ENCODE measurements around the gene RBFOX2.
A peak's percentile ranks its signal among the peaks of the same experiment; 100 is the strongest.

The RBFOX2 gene

DNA sequence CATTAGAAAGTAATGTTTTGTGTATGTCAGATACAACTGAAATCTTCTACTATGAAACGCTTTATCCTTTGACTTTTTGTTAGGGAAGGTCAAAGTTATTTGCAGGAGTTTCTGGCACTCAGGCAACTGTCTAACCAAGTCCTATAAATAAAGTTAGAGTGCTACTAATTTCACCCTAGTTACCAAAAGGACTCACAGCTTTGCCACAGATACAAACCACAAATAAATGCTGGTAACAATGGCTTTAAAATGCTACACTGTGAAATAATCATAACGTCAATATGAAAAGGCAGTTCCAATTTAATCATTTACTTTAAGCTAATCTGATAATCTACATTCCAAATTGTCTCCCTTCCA, 124.3 kb downstream of the RBFOX2 start:
- Mint-ChIP-seq H3K27ac (peak overlapping the region; percentile 14), H3K4me1 (peaks cover 45% of the 10 kb centered on the region), H3K27me3 (ENCODE audit: low read depth, poor library complexity) (no peaks in the 10 kb centered on the region), H3K9me3 (no peaks in the 10 kb centered on the region), H3K36me3 (ENCODE audit: low read depth) (peaks cover 12% of the 10 kb centered on the region), H3K4me3 (no peak overlapping the region)
- TF ChIP-seq, protein P1, sequence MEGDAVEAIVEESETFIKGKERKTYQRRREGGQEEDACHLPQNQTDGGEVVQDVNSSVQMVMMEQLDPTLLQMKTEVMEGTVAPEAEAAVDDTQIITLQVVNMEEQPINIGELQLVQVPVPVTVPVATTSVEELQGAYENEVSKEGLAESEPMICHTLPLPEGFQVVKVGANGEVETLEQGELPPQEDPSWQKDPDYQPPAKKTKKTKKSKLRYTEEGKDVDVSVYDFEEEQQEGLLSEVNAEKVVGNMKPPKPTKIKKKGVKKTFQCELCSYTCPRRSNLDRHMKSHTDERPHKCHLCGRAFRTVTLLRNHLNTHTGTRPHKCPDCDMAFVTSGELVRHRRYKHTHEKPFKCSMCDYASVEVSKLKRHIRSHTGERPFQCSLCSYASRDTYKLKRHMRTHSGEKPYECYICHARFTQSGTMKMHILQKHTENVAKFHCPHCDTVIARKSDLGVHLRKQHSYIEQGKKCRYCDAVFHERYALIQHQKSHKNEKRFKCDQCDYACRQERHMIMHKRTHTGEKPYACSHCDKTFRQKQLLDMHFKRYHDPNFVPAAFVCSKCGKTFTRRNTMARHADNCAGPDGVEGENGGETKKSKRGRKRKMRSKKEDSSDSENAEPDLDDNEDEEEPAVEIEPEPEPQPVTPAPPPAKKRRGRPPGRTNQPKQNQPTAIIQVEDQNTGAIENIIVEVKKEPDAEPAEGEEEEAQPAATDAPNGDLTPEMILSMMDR (IDR thresholded peaks at IDR 0.05): no peak
- DNase-seq: no peak

DNA sequence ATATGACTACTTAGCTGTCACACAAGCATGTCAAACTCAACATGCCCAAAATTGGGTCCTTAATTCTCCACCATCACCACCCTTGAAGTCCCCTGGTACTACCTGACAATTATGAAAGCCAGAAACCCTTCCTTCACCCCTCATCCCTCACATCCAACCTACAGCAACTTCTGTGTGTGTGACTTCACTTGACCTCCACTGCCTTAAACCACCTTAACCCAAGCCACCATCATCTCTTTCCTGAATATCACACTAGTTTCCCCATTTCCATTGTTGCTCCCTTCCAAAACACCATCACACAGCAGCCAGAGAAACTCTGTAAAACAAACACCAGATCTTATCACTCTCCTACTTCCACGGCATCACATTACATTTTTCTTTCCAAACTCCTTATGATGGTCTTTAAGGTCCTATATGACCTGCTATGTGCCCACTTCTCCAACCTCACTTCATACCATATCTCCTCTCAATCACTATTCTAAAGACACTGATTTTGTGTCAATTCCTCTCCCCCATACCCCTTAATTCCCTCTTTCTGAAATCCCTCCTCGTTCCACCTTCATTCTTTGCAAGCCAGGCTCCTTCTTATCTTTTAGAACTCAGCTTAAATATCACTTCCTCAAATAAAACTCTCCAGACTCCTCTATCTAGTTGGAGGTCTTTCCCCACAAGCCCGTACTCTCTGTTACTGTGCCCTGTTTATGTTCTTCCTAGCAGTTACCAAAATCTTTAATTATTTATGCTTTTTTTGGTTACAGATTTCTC, 124.9 kb downstream of the RBFOX2 start:
- Mint-ChIP-seq H3K4me1 (peaks cover 45% of the 10 kb centered on the region), H3K27ac (peak overlapping the region; percentile 14), H3K36me3 (ENCODE audit: low read depth) (peaks cover 9% of the 10 kb centered on the region), H3K27me3 (ENCODE audit: low read depth, poor library complexity) (no peaks in the 10 kb centered on the region), H3K9me3 (no peaks in the 10 kb centered on the region), H3K4me3 (peak overlapping the region; percentile 0)
- TF ChIP-seq, protein P1 (IDR thresholded peaks at IDR 0.05): no peak
- no peak for DNase-seq

DNA sequence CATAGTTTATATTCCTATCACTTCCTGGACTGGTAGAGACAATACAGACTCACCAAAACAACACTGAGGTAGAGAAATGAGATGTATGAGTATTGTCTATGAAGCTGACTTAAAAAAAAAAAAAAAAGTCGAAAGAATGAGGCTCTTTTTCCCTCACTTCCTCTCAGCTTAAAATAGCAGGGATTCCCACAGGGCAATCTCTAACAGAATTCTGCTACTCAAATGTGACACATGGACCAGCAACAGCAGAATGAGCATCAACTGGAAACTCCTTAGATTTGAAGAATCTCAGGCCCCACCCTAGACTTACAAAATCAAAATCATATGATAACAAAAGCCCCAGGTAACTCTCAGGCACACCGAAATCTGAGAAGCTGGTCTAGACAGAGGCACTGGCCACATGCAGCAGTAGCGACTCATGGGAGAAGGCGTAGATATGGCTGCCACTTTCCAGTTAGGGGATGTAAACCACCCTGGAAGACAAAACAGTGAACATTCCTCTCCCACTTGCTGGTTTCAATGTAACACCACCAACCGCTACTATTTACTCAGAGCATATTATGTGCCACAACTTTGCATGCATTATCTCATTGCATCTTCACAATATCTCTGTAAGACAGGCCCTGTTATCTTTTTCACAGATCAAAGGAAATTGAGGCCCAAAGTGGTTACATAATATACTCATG, 128.0 kb downstream of the RBFOX2 start:
- no peak for DNase-seq
- Mint-ChIP-seq H3K27ac (peak overlapping the region; percentile 30), H3K9me3 (no peaks in the 10 kb centered on the region), H3K4me3 (no peak overlapping the region), H3K27me3 (ENCODE audit: low read depth, poor library complexity) (no peaks in the 10 kb centered on the region), H3K4me1 (peaks cover 59% of the 10 kb centered on the region), H3K36me3 (ENCODE audit: low read depth) (peaks cover 14% of the 10 kb centered on the region)
- TF ChIP-seq, protein P1 (IDR thresholded peaks at IDR 0.05): no peak

DNA sequence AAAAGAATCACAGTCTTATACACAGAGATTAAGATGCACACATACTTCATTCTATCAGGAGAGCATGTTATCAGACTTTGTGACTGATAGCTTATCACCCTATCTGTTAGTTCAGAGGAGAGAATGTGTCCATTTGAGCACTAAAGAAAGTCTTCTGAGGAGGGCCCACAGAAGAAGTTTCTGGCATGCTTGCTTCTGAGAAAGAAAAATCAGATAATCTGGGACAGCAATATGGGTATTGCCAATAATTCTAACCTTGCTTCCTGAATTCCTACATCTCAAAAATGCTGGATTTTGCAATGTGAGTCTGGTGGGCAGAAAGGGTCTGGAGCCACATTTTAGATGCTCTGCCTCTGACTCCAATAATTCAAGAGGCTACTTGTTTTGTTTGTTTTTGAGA, 128.9 kb downstream of the RBFOX2 start:
- TF ChIP-seq, protein P1 (IDR thresholded peaks at IDR 0.05): no peak
- no peak for DNase-seq
- Mint-ChIP-seq H3K4me3 (no peak overlapping the region), H3K27me3 (ENCODE audit: low read depth, poor library complexity) (no peaks in the 10 kb centered on the region), H3K9me3 (no peaks in the 10 kb centered on the region), H3K36me3 (ENCODE audit: low read depth) (peaks cover 14% of the 10 kb centered on the region), H3K27ac (no peak overlapping the region), H3K4me1 (peaks cover 65% of the 10 kb centered on the region)

DNA sequence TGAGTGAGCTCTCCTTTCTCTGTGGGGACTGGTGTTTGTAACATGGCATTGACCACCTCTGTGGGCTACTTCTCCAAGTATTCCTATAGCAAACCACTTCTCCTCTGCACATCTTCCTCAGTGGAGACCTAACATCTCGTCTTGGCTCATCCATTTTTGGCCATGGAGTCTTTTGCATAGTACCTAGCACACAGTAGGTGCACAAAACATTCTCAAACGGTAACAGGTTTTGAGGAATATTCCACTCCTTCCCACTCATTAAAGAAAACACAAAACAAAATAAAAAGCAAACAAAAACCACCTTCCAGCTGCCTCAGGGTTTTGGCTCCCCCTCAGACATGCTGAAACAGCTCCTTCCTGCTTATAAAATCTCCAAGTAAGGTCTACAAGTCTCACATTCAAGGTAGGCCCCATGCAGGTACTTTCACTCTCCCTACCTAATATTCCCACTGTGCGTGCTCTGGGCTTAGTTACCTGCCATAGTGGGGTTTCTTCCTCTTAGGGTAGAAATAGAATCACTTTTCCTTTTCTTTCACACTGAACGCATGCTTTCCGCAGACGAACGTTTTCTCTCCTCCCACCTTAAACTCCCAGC, 132.4 kb downstream of the RBFOX2 start:
- TF ChIP-seq, protein P1 (IDR thresholded peaks at IDR 0.05): no peak
- Mint-ChIP-seq H3K27ac (peak overlapping the region; percentile 94), H3K4me1 (peaks cover 65% of the 10 kb centered on the region), H3K4me3 (peak overlapping the region; percentile 4), H3K9me3 (no peaks in the 10 kb centered on the region), H3K36me3 (ENCODE audit: low read depth) (peaks cover 5% of the 10 kb centered on the region), H3K27me3 (ENCODE audit: low read depth, poor library complexity) (no peaks in the 10 kb centered on the region)
- no peak for DNase-seq

All from nephron progenitor cell (in vitro differentiated cells).